K562 (cell line): ENCODE data around the gene ROR2. TPM values are rescaled to one million over a fixed set of nuclear protein-coding genes. Genes with fewer than 3 reads are reported as not detected.

Source experiments
- BRD4 ChIP-seq: fragments of 200-600 bp; sonication (generic); IDR thresholded peaks from 2 replicates; pipeline ENCODE4 v1.6.1; 2017; ENCODE audit warnings: inconsistent platforms
- BRF2 ChIP-seq: IDR thresholded peaks from 3 replicates; pipeline ENCODE4 v1.6.1; 2011; ENCODE audit warnings: borderline replicate concordance, mild to moderate bottlenecking; ENCODE audit not compliant: insufficient read length, insufficient read depth
- ELF4 ChIP-seq: fragments of 450-650 bp; formaldehyde crosslinking; IDR thresholded peaks from 2 replicates; pipeline ENCODE4 v1.4.0; 2022; ENCODE audit warnings: missing genetic modification characterization
- EP300 ChIP-seq: IDR thresholded peaks from 2 replicates; pipeline ENCODE4 v1.6.1; 2012; ENCODE audit warnings: low read length, improper control_type of control experiment
- EZH2 ChIP-seq: IDR thresholded peaks from 2 replicates; pipeline ENCODE4 v1.6.1; 2012; ENCODE audit warnings: low read depth, mild to moderate bottlenecking, inconsistent platforms, low read length, borderline replicate concordance
- FOXP4 ChIP-seq: sonication (generic); formaldehyde crosslinking; IDR thresholded peaks from 2 replicates; pipeline ENCODE4 v1.8.0; 2022; ENCODE audit warnings: mild to moderate bottlenecking, missing genetic modification reagents, borderline replicate concordance
- GMEB1 ChIP-seq: fragments of 250-450 bp; sonication (Bioruptor Pico); IDR thresholded peaks from 2 replicates; pipeline ENCODE4 v1.4.0; 2020; ENCODE audit warnings: mild to moderate bottlenecking
- HDAC3 ChIP-seq: fragments of 450-650 bp; IDR thresholded peaks from 2 replicates; pipeline ENCODE4 v1.6.1; 2018; ENCODE audit warnings: borderline replicate concordance, mild to moderate bottlenecking, moderate library complexity; ENCODE audit not compliant: partially characterized antibody
- HDAC6 ChIP-seq: IDR thresholded peaks from 2 replicates; pipeline ENCODE4 v1.6.1; 2012; ENCODE audit warnings: low read depth, mild to moderate bottlenecking, control low read depth, inconsistent platforms, low read length, moderate library complexity
- HIVEP1 ChIP-seq: fragments of 250-450 bp; sonication (Bioruptor Pico); IDR thresholded peaks from 2 replicates; pipeline ENCODE4 v1.4.0; 2020; ENCODE audit warnings: mild to moderate bottlenecking
- ILF3 ChIP-seq: fragments of 450-650 bp; IDR thresholded peaks from 2 replicates; pipeline ENCODE4 v1.6.1; 2018; ENCODE audit warnings: antibody characterized with exemption, mild to moderate bottlenecking, moderate library complexity, borderline replicate concordance
- JUN ChIP-seq, 2 experiments: sonication (generic) in 1 of 2; formaldehyde crosslinking in 1 of 2; IDR thresholded peaks; 2 replicates each; pipeline versions ENCODE4 v1.6.1 to v1.8.0; 2012 to 2022; ENCODE audit warnings: borderline replicate concordance in 2 of 2, mild to moderate bottlenecking in 2 of 2, improper control_type of control experiment in 1 of 2, low read depth in 1 of 2, low read length in 1 of 2, missing genetic modification reagents in 1 of 2
- KDM2B ChIP-seq: fragments of 250-450 bp; sonication (Bioruptor Pico); IDR thresholded peaks from 2 replicates; pipeline ENCODE4 v1.8.0; 2021; ENCODE audit warnings: mild to moderate bottlenecking, moderate library complexity
- MAFG ChIP-seq: fragments of 450-650 bp; conservative IDR thresholded peaks from 2 replicates; pipeline ENCODE4 v1.6.1; 2016; ENCODE audit warnings: missing genetic modification characterization, missing compliant biosample characterization
- MAZ ChIP-seq, 2 experiments: fragments of 450-650 bp in 1 of 2; sonication (generic) in 1 of 2; formaldehyde crosslinking; IDR thresholded peaks in 1 of 2; conservative IDR thresholded peaks in 1 of 2; 2 replicates each; pipeline versions ENCODE4 v1.4.0 to v1.5.0; 2020; ENCODE audit warnings: mild to moderate bottlenecking in 1 of 2, missing genetic modification reagents in 1 of 2
- MYNN ChIP-seq, 2 experiments: sonication (generic); formaldehyde crosslinking in 1 of 2; IDR thresholded peaks; 2 replicates each; pipeline versions ENCODE4 v1.5.0 to v1.6.1; 2016 to 2020; ENCODE audit warnings: antibody characterized with exemption in 1 of 2, missing genetic modification reagents in 1 of 2
- STAG1 ChIP-seq: sonication (generic); formaldehyde crosslinking; IDR thresholded peaks from 2 replicates; pipeline ENCODE4 v1.5.0; 2020; ENCODE audit warnings: missing genetic modification reagents, borderline replicate concordance
- TAF15 ChIP-seq: fragments of 200-400 bp; formaldehyde crosslinking; IDR thresholded peaks from 2 replicates; pipeline ENCODE4 v1.6.1; 2017; ENCODE audit warnings: mild to moderate bottlenecking, low read depth, low read length, moderate library complexity
- XRCC4 ChIP-seq: IDR thresholded peaks from one replicate; pipeline ENCODE4 v1.6.1; 2011; ENCODE audit not compliant: insufficient read depth, insufficient read length; ENCODE audit errors: extremely low read depth
- ZBTB8A ChIP-seq: fragments of 450-650 bp; IDR thresholded peaks from 2 replicates; pipeline ENCODE4 v1.6.1; 2018; ENCODE audit warnings: mild to moderate bottlenecking, moderate library complexity; ENCODE audit not compliant: partially characterized antibody
- ZNF436 ChIP-seq: fragments of 250-450, 450-650 bp; sonication (Bioruptor Pico); formaldehyde crosslinking; IDR thresholded peaks from 2 replicates; pipeline ENCODE4 v1.7.0; 2020; ENCODE audit warnings: mild to moderate bottlenecking
- ZNF764 ChIP-seq: fragments of 250-450 bp; sonication (Bioruptor Pico); IDR thresholded peaks from 2 replicates; pipeline ENCODE4 v1.4.0; 2020; ENCODE audit warnings: low read depth, mild to moderate bottlenecking, moderate library complexity
- polyA plus RNA-seq, 8 experiments: library from polyadenylated mRNA; depleted of rRNA in 4 of 8; stranded (reverse) in 5 of 8; unstranded in 3 of 8; fragments of >200 nt; fragmentation: Nextera tagmentation in 2 of 8; fragmentation: Illumina TruSeq in 1 of 8; extraction: Ambion mirVana in 2 of 8; extraction: Trizol in 1 of 8; gene quantifications; 2 replicates each; pipeline versions ENCODE4 v1.2.1 to v1.2.3, GENCODE V29; 2011 to 2014; ENCODE audit warnings: inconsistent platforms in 1 of 8, missing spikeins in 1 of 8
- total RNA-seq, 7 experiments: library from RNA; depleted of rRNA in 6 of 7; stranded (reverse); fragments of >200 nt in 6 of 7; fragmentation: Illumina TruSeq in 2 of 7; extraction: Trizol in 2 of 7; gene quantifications; 2 replicates each; pipeline versions ENCODE4 v1.2.1 to v1.2.3, GENCODE V29; 2011 to 2021; ENCODE audit warnings: low replicate concordance in 1 of 7
- TF ChIP-seq, protein P1 (sequence below): fragments of 450-650 bp; formaldehyde crosslinking; IDR thresholded peaks from 2 replicates; pipeline ENCODE4 v1.4.0; 2020; ENCODE audit warnings: mild to moderate bottlenecking, moderate library complexity

ROR2 gene
- total and polyA plus RNA-seq, 9 of the 15 experiments (the other 6 are each of a cell fraction or from before 2014, with no cell fraction given): 5.6 to 33.8 (median 15.3) TPM

DNA sequence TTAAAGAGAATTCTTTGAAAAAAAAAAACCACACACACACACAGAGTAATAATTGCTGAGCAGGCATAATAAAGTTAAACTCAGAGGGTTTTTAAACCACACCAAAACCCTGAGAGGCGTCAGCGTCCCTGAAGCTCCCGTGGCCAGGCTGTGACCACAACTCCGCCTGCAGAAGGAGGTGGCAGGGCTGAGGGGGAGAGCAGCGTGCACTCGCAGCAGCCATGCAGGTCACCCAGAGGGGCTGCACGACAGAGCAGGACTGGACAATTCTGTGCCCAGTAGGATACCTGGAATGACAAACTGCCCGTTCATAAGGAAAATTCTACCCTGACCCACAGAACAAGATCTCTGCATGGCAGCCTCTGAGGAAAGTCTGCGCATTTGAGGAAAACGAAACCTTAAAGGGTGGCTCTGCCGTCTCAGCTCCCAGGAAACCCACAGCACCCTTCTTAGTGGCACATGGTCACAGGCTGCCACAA is 44.0 kb downstream of the ROR2 start (continued):
- TF ChIP-seq BRF2 (no peak), XRCC4 (no peak), MAZ (CRISPR knock-in tag; conservative IDR thresholded peaks at IDR 0.05 in 1 of 2, IDR thresholded peaks at IDR 0.05 in 1 of 2) (peak; percentile 1 to 70; a peak in 2 of 4 replicates), FOXP4 (CRISPR knock-in tag) (no peak), HDAC3 (no peak), ZBTB8A (no peak), ILF3 (no peak), EP300 (no peak), TAF15 (no peak), ELF4 (CRISPR knock-in tag) (no peak), ZNF764 (CRISPR knock-in tag) (no peak), STAG1 (CRISPR knock-in tag) (no peak), MAFG (tag) (peak; percentile 99), HDAC6 (no peak), HIVEP1 (CRISPR knock-in tag) (no peak), KDM2B (no peak), GMEB1 (CRISPR knock-in tag) (no peak), ZNF436 (CRISPR knock-in tag) (no peak), MYNN (IDR thresholded peaks at IDR 0.05) (0 out of 2 replicates have a peak, but pooled peaks have one; percentile 24), MYNN (CRISPR knock-in tag; IDR thresholded peaks at IDR 0.05) (no peak), JUN (IDR thresholded peaks at IDR 0.05; ENCODE audit: borderline replicate concordance, low read depth, low read length) (no peak), JUN (CRISPR knock-in tag; IDR thresholded peaks at IDR 0.05; ENCODE audit: borderline replicate concordance) (no peak), EZH2 (no peak), BRD4 (no peak)
- TF ChIP-seq, protein P1, sequence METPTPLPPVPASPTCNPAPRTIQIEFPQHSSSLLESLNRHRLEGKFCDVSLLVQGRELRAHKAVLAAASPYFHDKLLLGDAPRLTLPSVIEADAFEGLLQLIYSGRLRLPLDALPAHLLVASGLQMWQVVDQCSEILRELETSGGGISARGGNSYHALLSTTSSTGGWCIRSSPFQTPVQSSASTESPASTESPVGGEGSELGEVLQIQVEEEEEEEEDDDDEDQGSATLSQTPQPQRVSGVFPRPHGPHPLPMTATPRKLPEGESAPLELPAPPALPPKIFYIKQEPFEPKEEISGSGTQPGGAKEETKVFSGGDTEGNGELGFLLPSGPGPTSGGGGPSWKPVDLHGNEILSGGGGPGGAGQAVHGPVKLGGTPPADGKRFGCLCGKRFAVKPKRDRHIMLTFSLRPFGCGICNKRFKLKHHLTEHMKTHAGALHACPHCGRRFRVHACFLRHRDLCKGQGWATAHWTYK (CRISPR knock-in tag): peak; percentile 47; the same call in 1 of the 2 replicates
